ENCODE results near the gene AAGAB. TPM values are rescaled to one million over a fixed set of nuclear protein-coding genes. Genes with fewer than 3 reads are reported as not detected.

The AAGAB gene
- total RNA-seq, 1 donor from 2014 or later = 40.4 TPM

DNA sequence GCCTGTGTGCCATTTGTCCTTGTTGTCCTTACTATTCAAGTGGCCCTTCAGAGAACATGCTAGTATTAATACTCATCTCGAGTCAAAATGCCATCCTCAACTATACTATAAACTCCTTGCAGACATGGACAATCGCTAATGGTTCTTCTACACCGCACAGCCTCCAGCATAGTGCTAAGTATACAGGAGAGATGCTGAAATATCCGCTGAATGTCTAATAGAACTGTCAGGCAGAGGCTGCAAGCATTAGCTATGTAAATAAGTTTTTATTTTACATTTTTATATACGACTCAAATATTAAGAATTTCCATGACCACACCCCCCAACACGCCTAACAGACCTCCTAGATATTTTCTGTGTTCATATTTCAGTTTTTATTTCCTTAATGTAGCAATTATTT, 39.4 kb downstream of the AAGAB start:
- FAIRE-seq = no peak
- DNase-seq (ENCODE audit: low spot score in 2 of 2) = no peak

GRCh38 chr15:67212684-67213367, 41.6 kb downstream of the AAGAB start:
- FAIRE-seq = no peak
- DNase-seq (ENCODE audit: low spot score in 2 of 2) = no peak

DNA sequence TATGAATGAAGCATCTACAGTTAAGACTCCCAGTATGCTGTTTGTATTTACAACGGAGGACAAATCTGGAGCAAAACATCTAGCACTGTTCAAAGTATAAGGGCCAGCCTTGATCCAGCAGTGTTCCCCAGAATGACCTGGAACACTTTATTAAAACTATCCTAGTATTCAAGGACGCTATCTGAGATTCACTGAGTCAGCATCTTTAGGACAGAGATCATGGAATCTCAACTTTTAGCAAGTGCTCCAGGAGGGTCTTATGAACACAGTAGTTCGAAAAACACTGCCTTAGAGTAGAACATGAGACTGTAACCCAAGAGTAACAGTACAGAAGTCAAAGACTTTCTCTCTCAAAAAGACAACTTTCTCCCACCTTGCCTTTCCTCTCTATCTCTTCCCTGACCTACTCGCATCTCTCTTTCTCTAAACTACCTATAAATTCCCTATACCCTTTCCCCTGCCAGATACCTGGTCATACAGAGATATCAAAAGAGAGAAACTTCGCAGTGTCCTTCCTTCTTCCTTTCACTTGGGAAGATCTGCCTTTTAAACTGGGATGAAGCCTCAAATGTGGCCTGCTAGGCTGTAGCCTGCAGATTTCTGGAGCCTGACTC, 43.8 kb downstream of the AAGAB start:
- FAIRE-seq (no peak), DNase-seq (ENCODE audit: low spot score in 2 of 2) (no peak)

- FAIRE-seq (no peak), DNase-seq (ENCODE audit: low spot score in 2 of 2) (no peak)
Observed at GRCh38 chr15:67208396-67208795, 46.1 kb downstream of the AAGAB start.

DNA sequence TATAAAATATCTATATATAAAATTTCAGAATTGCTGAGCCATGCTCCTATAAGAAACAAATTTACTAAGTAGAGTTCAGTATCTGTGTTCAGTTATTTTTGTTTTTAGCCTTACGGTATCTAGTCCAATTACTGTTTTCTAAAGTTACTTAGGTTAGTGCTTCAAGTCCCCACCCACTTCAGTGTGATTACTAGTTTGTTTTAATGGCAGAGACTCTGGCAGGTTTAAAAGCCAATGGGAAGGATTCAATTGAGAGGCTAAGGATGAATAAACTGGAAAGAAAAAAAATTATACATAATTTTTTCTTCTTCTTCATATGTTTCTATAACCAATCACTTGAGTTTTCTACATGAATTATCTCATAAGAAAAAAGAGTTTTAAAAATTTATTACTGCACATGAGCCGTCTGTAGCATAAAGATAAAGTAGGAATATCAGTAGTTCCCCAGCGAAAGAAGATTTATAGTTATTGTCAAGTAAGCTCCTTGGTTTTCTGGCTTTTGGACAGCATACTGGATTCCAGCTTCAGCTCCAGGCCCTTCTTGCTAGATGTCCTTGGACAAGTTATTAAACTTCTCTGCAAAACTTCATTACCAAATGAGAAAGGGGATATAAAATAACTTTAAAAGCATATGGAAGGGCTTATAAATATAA, 46.8 kb downstream of the AAGAB start:
- no peak for DNase-seq (ENCODE audit: low spot score in 2 of 2)
- FAIRE-seq = no peak

GRCh38 chr15:67202991-67203390, 51.5 kb downstream of the AAGAB start:
- FAIRE-seq (no peak), DNase-seq (ENCODE audit: low spot score in 2 of 2) (no peak)

GRCh38 chr15:67202091-67202490, 52.4 kb downstream of the AAGAB start:
- no peak for DNase-seq (ENCODE audit: low spot score in 2 of 2)
- FAIRE-seq = no peak

DNA sequence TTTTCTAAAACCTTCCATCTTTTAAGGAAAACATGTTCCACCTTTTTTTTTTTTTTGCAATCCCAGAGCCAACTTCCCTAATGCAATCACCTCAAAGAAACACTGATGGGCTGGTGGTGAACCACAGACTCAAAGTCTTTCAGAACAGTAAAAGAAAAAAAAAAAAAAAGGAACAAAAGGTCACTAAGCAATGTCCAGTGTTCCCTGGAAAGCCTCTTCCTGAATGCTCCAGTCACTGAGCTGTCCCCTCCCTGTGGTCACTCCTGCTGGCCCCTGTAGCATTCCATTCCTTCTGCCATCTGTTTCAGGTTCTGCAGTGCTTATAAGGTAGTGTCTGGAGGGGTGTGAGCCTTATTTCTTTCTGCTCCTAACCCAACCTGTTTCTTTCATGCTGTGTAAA, 53.3 kb downstream of the AAGAB start:
- FAIRE-seq (no peak), DNase-seq (ENCODE audit: low spot score in 2 of 2) (no peak)

DNA sequence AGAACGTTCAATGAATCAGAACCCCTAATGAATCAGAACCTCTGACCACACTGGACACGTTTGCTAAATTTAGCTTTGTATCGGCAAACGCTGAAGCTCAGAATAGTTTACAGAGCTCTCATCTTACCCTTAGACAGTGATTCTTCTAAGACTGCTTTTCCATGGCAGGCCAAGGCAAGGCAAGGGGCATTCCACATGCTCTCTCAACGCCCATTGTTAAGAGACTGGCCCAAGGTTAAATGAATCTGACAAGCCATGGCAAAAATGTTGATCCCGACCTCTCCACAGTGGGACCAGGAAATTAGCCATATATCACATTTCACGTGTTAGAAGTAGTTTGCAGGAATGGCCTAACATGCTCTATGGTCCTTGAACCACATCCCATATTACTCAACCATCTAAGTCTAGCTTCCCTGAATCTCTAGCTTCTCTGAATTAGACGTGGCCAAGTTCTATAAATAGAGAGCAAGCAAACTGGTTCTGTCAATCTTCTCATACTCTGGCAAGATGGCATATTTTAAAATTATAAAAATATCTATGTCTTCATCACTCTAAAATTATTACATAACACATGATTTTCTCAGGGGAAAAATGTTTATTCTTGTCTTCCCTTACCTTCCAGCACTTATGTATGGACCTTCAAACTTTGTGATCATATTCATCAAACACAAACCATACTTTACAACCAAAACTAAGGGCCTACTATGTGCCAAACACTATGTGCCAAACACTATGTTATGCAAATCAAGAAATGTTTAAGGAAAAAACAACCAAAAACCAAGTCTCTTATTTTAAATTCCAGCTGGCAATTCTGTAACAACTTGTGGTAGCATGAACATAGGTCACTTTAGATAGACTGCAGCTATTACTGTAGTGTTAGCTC, 54.3 kb downstream of the AAGAB start:
- no peak for DNase-seq (ENCODE audit: low spot score in 2 of 2)

GRCh38 chr15:67199391-67199790, 55.1 kb downstream of the AAGAB start:
- FAIRE-seq = no peak
- no peak for DNase-seq (ENCODE audit: low spot score in 2 of 2)

More for the DNA sequence above, 54.3 kb downstream of the AAGAB start:
- no peak for FAIRE-seq

DNA sequence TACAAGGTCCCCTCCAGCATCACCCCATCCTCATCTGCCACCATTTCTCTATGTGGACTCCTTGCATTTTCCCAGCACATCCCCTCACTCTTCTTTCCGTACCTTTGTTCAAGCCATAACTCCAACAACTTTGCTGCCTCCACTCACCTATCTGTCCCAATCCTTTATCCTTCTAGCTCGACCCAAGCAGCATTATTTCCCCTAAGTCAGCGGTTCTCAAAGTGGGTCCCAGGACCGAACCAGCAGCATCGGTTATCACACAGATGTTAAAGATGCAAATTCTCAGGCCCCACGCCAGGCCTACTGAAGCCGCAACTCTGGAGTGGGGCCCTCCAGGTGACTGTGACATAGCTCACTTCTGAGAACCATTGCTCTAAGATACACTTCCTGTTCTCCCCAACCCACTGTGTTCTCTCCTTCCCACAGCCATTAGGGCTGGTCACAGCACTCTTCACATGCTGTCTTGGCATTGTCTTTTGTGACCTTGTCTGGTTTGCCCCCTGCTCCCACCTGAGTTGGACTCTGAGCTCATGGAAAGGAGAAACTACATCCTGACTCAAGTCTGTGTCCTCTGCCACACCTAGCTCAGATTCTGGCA, 56.2 kb downstream of the AAGAB start:
- DNase-seq (ENCODE audit: low spot score in 2 of 2) (no peak), FAIRE-seq (no peak)

DNA sequence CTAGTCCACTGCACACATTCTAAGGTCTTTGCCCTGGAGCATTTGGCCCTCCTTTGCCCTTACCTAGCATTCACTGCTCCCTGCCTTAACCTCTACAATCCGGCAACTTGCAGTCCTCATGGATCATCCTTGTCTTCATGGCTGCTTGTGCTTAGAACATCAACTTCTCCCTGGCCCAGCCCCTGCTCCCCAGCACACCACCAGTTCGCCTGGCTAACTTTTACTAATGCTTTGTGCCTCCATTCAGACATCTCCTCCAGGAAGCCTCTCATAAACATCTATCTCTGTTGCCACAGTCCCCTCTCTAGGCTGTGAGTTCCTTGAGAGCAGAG, 57.1 kb downstream of the AAGAB start:
- FAIRE-seq (no peak), DNase-seq (ENCODE audit: low spot score in 2 of 2) (no peak)

DNA sequence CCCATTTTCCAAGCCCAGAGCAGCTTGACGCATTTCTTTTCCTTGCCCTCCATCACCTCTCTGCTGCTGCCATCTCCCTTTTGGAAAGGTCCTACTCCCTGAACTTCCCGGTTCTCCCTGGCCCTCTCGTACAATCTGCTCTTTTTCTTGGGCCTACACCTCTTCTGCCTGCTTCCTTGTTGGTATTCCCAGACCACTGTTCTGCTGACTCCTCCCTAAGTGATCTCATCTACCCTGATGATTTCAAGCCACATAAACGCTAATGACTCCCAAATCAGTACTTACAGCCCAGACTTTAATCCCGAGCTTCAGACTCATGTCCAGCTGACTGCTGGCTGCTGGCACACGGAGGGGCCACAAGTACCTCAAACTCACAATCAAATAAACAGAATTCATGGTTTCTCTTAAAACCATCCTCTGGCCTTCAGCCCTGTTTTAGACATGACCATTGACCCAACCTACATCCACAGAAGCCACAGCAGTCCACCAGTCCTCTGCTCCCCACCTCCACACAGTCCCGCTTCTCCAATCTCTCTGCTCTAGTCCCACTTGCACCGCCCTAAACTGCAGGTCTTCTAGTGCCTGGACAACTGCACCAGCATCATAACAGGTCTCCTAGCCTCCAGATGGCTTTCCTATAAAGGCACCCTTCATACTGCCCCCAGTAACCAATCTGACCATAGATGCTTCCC, 57.6 kb downstream of the AAGAB start:
- DNase-seq (ENCODE audit: low spot score in 2 of 2) (no peak), FAIRE-seq (no peak)

DNA sequence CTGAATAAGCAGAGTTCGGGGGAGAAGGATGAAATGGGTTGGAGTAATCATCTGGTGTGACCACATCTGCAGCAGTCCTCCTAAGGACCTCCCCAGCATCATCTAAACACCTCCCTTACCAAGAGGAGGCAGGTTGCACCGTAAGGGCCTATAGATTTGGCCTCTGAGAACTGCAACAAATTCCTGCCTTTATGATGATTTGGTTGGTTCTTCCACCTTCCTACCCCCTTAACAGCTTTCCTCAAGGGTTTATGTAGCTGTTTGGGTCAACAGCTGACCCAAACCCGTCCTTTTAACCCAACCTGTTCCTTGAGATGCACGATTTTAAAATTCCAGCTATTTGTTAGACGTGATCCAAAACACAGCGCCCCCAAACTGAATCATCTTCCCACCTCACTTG, 58.2 kb downstream of the AAGAB start:
- FAIRE-seq = no peak
- no peak for DNase-seq (ENCODE audit: low spot score in 2 of 2)

GRCh38 chr15:67195305-67195704, 59.2 kb downstream of the AAGAB start:
- DNase-seq (ENCODE audit: low spot score in 2 of 2) = no peak
- FAIRE-seq = no peak

DNA sequence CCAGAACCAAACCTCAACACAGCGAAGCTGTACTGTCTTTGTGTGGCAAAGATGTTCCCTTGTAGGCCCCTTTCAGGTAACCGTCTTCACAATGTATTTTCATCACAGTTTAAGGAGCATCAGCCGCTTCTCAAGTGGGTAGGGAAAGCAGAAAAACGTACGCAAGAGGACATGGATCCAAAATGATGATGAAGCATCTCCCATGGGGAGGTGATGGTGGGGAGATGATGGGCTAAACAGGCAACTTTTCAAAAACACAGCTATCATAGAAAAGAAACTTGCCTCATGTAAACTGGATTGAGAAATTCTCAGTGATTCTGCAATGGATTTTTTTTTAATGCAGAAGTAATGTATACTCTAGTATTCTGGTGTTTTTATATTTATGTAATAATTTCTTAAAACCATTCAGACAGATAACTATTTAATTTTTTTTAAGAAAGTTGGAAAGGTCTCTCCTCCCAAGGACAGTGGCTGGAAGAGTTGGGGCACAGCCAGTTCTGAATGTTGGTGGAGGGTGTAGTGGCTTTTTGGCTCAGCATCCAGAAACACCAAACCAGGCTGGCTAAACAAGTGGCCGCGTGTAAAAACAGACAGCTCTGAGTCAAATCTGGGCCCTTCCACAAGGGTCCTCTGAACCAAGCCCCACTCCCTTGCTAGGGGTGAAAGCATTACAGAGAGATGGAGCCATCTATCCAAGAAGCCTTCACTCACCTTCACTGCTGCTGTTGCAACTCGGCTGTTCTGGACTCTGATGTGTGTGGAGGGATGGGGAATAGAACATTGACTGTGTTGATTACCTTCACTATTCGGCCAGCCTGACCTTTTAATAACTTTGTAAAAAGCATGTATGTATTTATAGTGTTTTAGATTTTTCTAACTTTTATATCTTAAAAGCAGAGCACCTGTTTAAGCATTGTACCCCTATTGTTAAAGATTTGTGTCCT, 60.0 kb downstream of the AAGAB start:
- DNase-seq (ENCODE audit: low spot score in 2 of 2) (no peak), FAIRE-seq (no peak)

- no peak for FAIRE-seq
Observed at GRCh38 chr15:67193223-67193990, 61.1 kb downstream of the AAGAB start.

GRCh38 chr15:67192185-67192820, 62.2 kb downstream of the AAGAB start:
- DNase-seq (ENCODE audit: low spot score in 2 of 2) (no peak), FAIRE-seq (no peak)

More at GRCh38 chr15:67193223-67193990, 61.1 kb downstream of the AAGAB start:
- no peak for DNase-seq (ENCODE audit: low spot score in 2 of 2)
